Subcutaneous adipose tissue (tissue), 4 donors: ENCODE data around the gene C19orf25. TPM values are rescaled to one million over a fixed set of nuclear protein-coding genes. Genes with fewer than 3 reads are reported as not detected.

ENCODE experiments used
- total RNA-seq, 4 donors: library from RNA; depleted of rRNA; stranded (reverse); fragments of >200 nt; gene quantifications; one replicate each; pipeline ENCODE4 v1.1.0, GENCODE V29; 2016
- TF ChIP-seq, protein P1 (sequence below): fragments of 450-650 bp; IDR thresholded peaks from one replicate; pipeline ENCODE4 v1.5.1; 2016; ENCODE audit warnings: low read depth, mild to moderate bottlenecking, control low read depth, antibody characterized with exemption, moderate library complexity

C19orf25 gene
- total RNA-seq, 4 donors from 2014 or later: 2.9 to 29.4 (median 19.5) TPM

- TF ChIP-seq, protein P1, sequence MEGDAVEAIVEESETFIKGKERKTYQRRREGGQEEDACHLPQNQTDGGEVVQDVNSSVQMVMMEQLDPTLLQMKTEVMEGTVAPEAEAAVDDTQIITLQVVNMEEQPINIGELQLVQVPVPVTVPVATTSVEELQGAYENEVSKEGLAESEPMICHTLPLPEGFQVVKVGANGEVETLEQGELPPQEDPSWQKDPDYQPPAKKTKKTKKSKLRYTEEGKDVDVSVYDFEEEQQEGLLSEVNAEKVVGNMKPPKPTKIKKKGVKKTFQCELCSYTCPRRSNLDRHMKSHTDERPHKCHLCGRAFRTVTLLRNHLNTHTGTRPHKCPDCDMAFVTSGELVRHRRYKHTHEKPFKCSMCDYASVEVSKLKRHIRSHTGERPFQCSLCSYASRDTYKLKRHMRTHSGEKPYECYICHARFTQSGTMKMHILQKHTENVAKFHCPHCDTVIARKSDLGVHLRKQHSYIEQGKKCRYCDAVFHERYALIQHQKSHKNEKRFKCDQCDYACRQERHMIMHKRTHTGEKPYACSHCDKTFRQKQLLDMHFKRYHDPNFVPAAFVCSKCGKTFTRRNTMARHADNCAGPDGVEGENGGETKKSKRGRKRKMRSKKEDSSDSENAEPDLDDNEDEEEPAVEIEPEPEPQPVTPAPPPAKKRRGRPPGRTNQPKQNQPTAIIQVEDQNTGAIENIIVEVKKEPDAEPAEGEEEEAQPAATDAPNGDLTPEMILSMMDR: no peak
Observed at GRCh38 chr19:1524287-1524971, 45.4 kb upstream of the C19orf25 start.

GRCh38 chr19:1523412-1524286 lies 44.6 kb upstream of the C19orf25 start, which contains the start of gene PLK5:
PLK5 (plus strand) TSS chr19:1524077; CDS start chr19:1526997, 2,920 bp downstream.
- TF ChIP-seq, protein P1: no peak

DNA sequence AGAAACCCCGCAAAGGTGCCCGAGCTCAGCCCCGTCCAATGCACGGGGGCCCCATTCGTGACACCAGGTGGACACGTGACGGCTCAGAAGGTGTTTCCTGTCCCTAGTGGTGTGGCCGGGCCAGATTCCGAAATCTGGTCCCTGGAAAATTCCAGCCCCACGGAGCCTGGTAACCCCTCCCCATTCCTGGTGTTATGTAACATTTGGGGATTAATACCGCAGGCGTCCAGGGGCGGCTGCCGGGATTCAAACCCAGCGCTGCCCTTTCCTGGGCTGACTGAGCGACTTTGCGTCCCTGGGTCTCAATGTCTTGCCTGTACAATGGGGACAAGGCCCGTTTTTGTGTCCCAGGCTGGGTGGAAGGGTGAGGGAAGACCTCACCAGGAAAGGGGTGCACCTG lies 43.8 kb upstream of the C19orf25 start:
- TF ChIP-seq, protein P1: no peak

- TF ChIP-seq, protein P1: no peak
Observed at GRCh38 chr19:1522061-1522460, 43.0 kb upstream of the C19orf25 start.

DNA sequence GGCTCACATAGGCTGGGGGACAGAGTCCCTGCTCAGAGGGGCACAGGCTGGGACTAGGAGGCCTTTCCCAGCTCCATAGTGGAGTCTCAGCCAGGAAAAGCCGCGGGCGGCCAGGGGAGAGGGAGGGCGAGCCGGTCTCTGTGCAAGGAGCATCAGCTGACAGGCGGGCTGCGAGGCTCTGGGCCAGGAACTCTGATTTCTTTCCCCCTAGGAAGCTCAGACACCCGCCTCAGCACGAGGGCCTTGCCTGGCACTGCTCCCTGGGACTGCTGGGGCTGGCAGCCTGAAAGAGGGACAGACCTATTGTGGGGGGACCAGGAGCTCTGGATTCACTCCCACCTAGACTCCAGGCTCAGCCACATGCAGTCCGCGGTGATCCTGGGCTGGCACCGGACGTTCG lies 42.6 kb upstream of the C19orf25 start:
- TF ChIP-seq, protein P1: no peak

- TF ChIP-seq, protein P1: no peak
Observed at GRCh38 chr19:1520203-1520780, 41.3 kb upstream of the C19orf25 start.

GRCh38 chr19:1518471-1518870 lies 39.5 kb upstream of the C19orf25 start:
- TF ChIP-seq, protein P1: no peak
